Erythroblast (primary cell): ENCODE data around the gene DOCK1.

Source experiments
- GATA1 ChIP-seq: IDR thresholded peaks from 2 replicates; pipeline ENCODE4 v1.6.1; 2011; ENCODE audit warnings: low read depth, mild to moderate bottlenecking, control low read depth, low read length, moderate library complexity
- POLR2A ChIP-seq: IDR thresholded peaks from 2 replicates; pipeline ENCODE4 v1.6.1; 2011; ENCODE audit warnings: mild to moderate bottlenecking, low read length

- TF ChIP-seq POLR2A (no peak), GATA1 (no peak)
These were observed 394.9 kb downstream of the DOCK1 start for GRCh38 chr10:127299956-127300689.
